HG02970 (cell line): ENCODE results near the gene FRMPD2.
"Not testable (repeated sequence)": the region's sequence is repeated elsewhere in the genome, so short reads cannot be mapped to it uniquely, and the experiment has no call there.

Experiments used
- ATAC-seq: cut with Tn5 transposase; IDR thresholded peaks from one replicate; pipeline ENCODE4 v1.9.1; 2021; ENCODE audit warnings: mild to moderate bottlenecking, moderate library complexity, moderate number of reproducible peaks; ENCODE audit not compliant: unreplicated experiment, low FRiP score

The FRMPD2 gene

GRCh38 chr10:48143721-48144642, 130.5 kb downstream of the FRMPD2 start:
- ATAC-seq, result not testable (repeated sequence)

DNA sequence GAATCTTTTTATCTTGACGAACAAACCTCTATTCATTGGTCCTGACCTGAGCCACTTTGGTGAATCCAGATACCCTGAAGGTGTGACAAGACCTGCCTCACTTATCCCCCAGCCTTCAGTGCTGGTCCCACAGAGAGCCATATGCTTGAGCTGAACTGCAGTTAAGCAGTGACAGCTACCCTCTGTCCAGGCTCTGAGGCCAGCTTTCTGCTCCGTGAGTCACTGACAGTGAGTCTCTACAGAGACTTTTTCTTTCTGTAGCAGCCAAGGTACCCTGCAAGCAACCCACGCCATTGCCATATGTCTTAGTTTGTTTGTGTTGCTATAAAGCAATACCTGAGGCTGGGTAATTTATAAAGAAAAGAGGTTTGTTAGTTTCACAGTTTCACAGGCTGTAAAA, 133.5 kb downstream of the FRMPD2 start:
- not testable (repeated sequence) for ATAC-seq

DNA sequence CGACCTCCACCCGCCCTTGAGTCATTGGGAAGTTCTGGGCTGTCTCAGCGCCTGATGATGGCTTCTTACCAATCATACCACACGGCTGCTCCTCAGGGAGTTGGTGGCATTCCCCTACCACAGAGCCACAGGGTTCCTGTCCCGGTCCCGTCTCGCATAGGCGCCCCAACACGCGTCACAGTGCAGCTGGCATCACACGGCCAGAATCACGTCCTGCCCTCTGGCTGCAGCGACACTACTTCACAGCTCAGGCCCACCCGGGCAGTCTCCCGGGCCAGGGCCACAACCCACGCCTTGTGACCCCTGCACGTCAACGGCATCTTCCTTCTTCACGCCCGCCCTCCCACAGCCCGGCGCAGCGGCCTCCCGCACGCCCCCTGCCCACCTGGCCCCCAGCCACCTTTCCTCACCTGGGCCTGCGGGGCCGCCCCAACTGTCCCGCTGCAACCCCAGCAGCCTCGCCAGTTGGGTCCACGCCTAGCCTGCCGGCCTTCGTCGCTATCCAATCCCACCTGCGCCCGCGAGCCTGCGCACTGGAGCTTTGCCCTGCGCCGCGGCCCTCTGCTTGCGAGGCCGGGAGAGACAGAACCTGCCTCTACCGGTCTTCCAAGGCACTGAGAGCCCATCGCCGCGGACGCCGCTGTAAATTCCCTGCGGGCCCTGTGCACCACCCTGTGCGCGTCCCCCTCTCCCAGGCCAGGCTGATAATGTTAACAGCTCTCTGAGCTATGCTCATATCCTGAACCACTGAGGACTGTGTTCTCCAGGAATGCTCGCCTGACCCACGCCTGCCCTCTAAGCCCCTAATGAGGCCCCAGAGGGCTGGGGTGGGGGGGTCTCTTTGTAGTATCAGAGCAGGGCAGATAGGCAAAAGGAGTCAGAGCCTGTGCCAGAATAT, 134.3 kb downstream of the FRMPD2 start:
- ATAC-seq, result not testable (repeated sequence)

DNA sequence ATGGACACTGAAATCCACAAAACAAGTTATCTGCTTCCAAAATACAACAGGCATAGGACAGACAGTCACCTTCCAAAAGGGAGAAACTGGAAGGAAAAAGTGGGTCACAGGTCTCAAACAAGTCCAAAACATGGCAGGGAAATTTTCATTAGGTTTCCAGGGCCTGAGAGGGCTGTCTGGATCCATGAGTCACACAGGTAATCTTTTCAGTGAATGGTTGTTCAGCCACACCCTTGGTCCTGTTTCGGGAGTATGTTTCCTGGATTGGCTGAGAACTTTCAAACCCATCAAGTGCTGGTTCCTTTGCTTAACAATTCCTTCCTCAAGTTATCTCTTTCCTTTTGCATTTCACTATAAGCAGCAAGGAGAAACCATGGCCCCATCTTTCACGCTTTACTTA, 145.5 kb downstream of the FRMPD2 start:
- not testable (repeated sequence) for ATAC-seq

- not testable (repeated sequence) for ATAC-seq
These were observed 148.2 kb downstream of the FRMPD2 start for GRCh38 chr10:48126251-48126650.

- not testable (repeated sequence) for ATAC-seq
These were observed 148.9 kb downstream of the FRMPD2 start for GRCh38 chr10:48125631-48126030.

DNA sequence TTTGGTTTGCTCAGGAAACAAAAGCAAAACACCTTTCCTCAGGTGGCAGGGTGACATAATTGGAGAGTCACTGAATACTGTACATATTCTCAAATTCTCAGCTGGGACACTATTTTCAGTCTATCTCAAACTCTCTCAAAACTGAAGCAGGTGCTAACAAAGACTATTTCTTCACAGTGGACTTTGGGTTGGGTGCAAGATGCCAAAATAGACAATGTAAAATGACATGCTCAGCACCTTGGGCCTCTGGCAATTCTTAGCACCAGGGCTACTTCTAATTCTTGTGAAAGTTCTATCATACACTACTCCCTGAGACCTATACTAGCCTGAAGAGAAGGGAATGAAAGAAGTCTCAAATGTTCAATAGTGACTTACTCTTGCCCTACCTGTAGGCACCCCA, 151.9 kb downstream of the FRMPD2 start:
- ATAC-seq, result not testable (repeated sequence)

DNA sequence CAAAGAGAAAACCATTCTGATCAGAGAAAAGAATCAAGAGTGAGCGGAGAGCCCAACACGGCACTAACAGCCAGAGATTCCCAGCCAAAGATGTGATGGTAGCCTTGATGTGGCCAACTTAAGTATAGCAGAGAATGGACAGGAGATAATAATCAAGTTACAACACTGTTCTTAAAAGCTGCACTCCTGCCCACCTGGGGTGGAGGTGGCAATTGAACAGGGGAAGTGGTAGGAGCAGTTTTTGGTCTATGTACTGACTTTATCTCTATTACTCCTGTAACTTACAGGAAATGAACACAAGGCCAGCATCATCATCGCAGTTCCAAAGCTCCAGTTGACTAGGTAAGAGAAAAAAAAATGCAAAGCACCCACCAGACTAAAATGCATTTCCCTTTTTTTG, 164.2 kb downstream of the FRMPD2 start:
- not testable (repeated sequence) for ATAC-seq
